GM19328 (cell line): ENCODE measurements around the gene TCP11.

ENCODE experiments used
- ATAC-seq: cut with Tn5 transposase; IDR thresholded peaks from one replicate; pipeline ENCODE4 v1.9.1; 2021; ENCODE audit warnings: mild to moderate bottlenecking, moderate library complexity; ENCODE audit not compliant: unreplicated experiment

TCP11 gene

GRCh38 chr6:35096129-35096862 is 44.8 kb downstream of the TCP11 start:
- ATAC-seq, result no peak

- no peak for ATAC-seq
These were observed 47.0 kb downstream of the TCP11 start for GRCh38 chr6:35094183-35094582.

GRCh38 chr6:35093783-35094182 is 47.4 kb downstream of the TCP11 start:
- no peak for ATAC-seq

GRCh38 chr6:35093118-35093445 is 48.1 kb downstream of the TCP11 start:
- no peak for ATAC-seq

GRCh38 chr6:35092362-35093117 is 48.6 kb downstream of the TCP11 start:
- ATAC-seq, result no peak

GRCh38 chr6:35091346-35092083 is 49.6 kb downstream of the TCP11 start:
- no peak for ATAC-seq

- ATAC-seq, result no peak
These were observed 50.4 kb downstream of the TCP11 start for GRCh38 chr6:35090734-35091133.

- ATAC-seq, result no peak
These were observed 51.1 kb downstream of the TCP11 start for GRCh38 chr6:35089935-35090505.

- ATAC-seq, result no peak
These were observed 51.8 kb downstream of the TCP11 start for GRCh38 chr6:35089216-35089934.

GRCh38 chr6:35088281-35089215 is 52.6 kb downstream of the TCP11 start:
- no peak for ATAC-seq

- no peak for ATAC-seq
These were observed 53.5 kb downstream of the TCP11 start for GRCh38 chr6:35087361-35088280.

GRCh38 chr6:35086636-35087360 is 54.3 kb downstream of the TCP11 start:
- ATAC-seq, result no peak

GRCh38 chr6:35086282-35086632 is 54.9 kb downstream of the TCP11 start:
- no peak for ATAC-seq

GRCh38 chr6:35085359-35086281 is 55.5 kb downstream of the TCP11 start:
- ATAC-seq, result no peak

- no peak for ATAC-seq
These were observed 56.5 kb downstream of the TCP11 start for GRCh38 chr6:35084511-35085203.

- no peak for ATAC-seq
These were observed 57.1 kb downstream of the TCP11 start for GRCh38 chr6:35084041-35084491.
